SU-DHL-6 (cell line): ENCODE data around the gene EPC1.

Experiments
- H2AFZ ChIP-seq: fragments of 200-600 bp; sonication (generic); 2 replicates; pipeline ENCODE4 v1.6.1; 2014; ENCODE audit warnings: low read depth, mild to moderate bottlenecking, moderate library complexity, mixed read lengths, antibody characterized with exemption, low read length; ENCODE audit not compliant: severe bottlenecking
- H3F3A ChIP-seq: fragments of 200-600 bp; shearing (Covaris generic); 2 replicates; pipeline ENCODE4 v1.6.0; 2016; ENCODE audit warnings: antibody characterized with exemption, mild to moderate bottlenecking; ENCODE audit not compliant: insufficient read depth
- H3K27ac ChIP-seq: fragments of 200-600 bp; sonication (generic); 2 replicates; pipeline ENCODE4 v1.5.1; 2016; ENCODE audit warnings: low read depth, mild to moderate bottlenecking, low read length, moderate library complexity, mixed read lengths
- H3K27me3 ChIP-seq: fragments of 200-600 bp; sonication (generic), shearing (Covaris generic); 2 replicates; pipeline ENCODE4 v1.6.0; 2014; ENCODE audit warnings: mild to moderate bottlenecking, low read length
- H3K36me3 ChIP-seq: fragments of 200-600 bp; sonication (generic); 2 replicates; pipeline ENCODE4 v1.6.1; 2014; ENCODE audit warnings: mild to moderate bottlenecking, low read length, mixed read lengths
- H3K4me2 ChIP-seq: fragments of 300-600, 200-600 bp; shearing (Covaris generic), sonication (generic); 2 replicates; pipeline ENCODE4 v1.6.0; 2014; ENCODE audit warnings: low read length, low read depth, mild to moderate bottlenecking; ENCODE audit not compliant: poor library complexity, severe bottlenecking
- H3K4me3 ChIP-seq: fragments of 200-600 bp; sonication (generic); 2 replicates; pipeline ENCODE4 v1.5.1; 2014; ENCODE audit warnings: antibody characterized with exemption, low read length, mild to moderate bottlenecking, mixed read lengths; ENCODE audit not compliant: insufficient read depth, poor library complexity, severe bottlenecking
- H3K79me2 ChIP-seq: fragments of 200-600 bp; sonication (generic); 2 replicates; pipeline ENCODE4 v1.6.1; 2014; ENCODE audit warnings: mild to moderate bottlenecking, low read length, moderate library complexity; ENCODE audit not compliant: insufficient read depth
- H3K9ac ChIP-seq: fragments of 200-600 bp; sonication (generic); 2 replicates; pipeline ENCODE4 v1.7.0; 2014; ENCODE audit warnings: mild to moderate bottlenecking, low read length
- H3K9me2 ChIP-seq: fragments of 200-600 bp; sonication (generic); replicated peaks from 2 replicates; pipeline ENCODE4 v1.6.1; 2014; ENCODE audit warnings: low read length; ENCODE audit not compliant: insufficient read depth
- H3K9me3 ChIP-seq: fragments of 200-600 bp; sonication (generic); 2 replicates; pipeline ENCODE4 v1.6.1; 2014; ENCODE audit warnings: low read length, mixed read lengths; ENCODE audit not compliant: insufficient read depth
- H4K20me1 ChIP-seq: fragments of 200-600 bp; sonication (generic); 2 replicates; pipeline ENCODE4 v1.6.1; 2014; ENCODE audit warnings: low read depth, mild to moderate bottlenecking, antibody characterized with exemption, low read length, moderate library complexity, mixed read lengths
- CTCF ChIP-seq: fragments of 200-600 bp; sonication (generic); IDR thresholded peaks from one replicate; pipeline ENCODE4 v1.5.1; 2017; ENCODE audit warnings: antibody characterized with exemption, mild to moderate bottlenecking, low read length, moderate library complexity; ENCODE audit not compliant: insufficient read depth, poor library complexity, severe bottlenecking
- EZH2phosphoT487 ChIP-seq: fragments of 200-600 bp; sonication (generic), shearing (Covaris generic); conservative IDR thresholded peaks from 2 replicates; pipeline ENCODE4 v1.6.1; 2018; ENCODE audit warnings: mild to moderate bottlenecking, antibody characterized with exemption, low read length, moderate library complexity, mixed read lengths

Gene EPC1

DNA sequence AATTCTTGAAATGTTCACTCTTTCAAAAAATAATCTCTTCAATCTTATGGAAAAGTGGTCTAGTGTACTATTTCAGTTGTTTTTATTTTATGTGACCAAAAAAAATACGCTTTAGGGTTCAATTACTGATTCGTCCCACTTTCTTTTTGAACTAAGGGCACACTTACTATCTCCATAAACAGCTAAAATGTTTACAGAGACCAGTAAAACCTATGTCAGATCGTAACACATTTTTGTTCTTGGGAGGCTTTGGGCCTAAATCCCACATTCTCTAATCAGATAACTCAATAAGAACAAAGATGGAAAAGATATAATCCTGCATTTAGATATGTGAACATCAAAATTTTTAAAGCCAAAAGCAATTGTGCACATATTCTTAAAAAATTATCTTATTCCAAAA, 29.8 kb upstream of the EPC1 start:
- peaks cover 63% of the 10 kb centered on the region for H3K79me2 ChIP-seq
- peaks cover 20% of the 10 kb centered on the region for H3F3A ChIP-seq
- H3K9ac ChIP-seq, result peak overlapping the region; percentile 55
- H4K20me1 ChIP-seq, result no peaks in the 10 kb centered on the region
- no peaks in the 10 kb centered on the region for H3K27me3 ChIP-seq
- peaks cover 7% of the 10 kb centered on the region; the same call in 1 of the 2 replicates for H3K36me3 ChIP-seq
- peak overlapping the region; percentile 87; the same call in 1 of the 2 replicates for H3K27ac ChIP-seq
- H3K4me3 ChIP-seq, result peak overlapping the region; percentile 64
- no peak for TF ChIP-seq EZH2phosphoT487
- no peak for TF ChIP-seq CTCF
- no peak overlapping the region for H2AFZ ChIP-seq
- peak overlapping the region; percentile 99 for H3K4me2 ChIP-seq
- no peaks in the 10 kb centered on the region for H3K9me3 ChIP-seq
- no peaks in the 10 kb centered on the region for H3K9me2 ChIP-seq

DNA sequence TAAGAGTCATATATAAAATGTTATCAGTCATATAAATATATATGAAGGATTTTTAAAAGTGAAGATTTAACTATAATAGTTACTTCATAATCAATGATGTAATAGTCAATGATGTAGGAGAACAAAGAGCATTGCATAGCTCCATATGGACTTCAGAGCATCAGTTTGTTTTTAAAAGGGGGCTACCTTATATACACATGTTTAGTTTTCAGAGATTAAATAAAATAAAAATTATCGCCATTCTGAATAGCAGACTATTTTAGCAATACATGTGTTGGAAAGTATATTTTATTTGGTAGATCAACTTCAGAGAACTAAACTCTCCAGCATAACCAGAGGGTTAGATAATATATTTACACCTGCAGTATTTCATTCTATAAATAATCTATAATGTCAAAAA, 29.1 kb upstream of the EPC1 start:
- Histone ChIP-seq H4K20me1 (no peaks in the 10 kb centered on the region), H3K4me3 (peak overlapping the region; percentile 64), H3K9me3 (no peaks in the 10 kb centered on the region), H3F3A (peaks cover 20% of the 10 kb centered on the region), H3K27me3 (no peaks in the 10 kb centered on the region), H3K27ac (no peak overlapping the region; the same call in 1 of the 2 replicates), H3K9ac (peak overlapping the region; percentile 55), H3K79me2 (peaks cover 69% of the 10 kb centered on the region), H3K9me2 (no peaks in the 10 kb centered on the region), H2AFZ (no peak overlapping the region), H3K36me3 (peaks cover 7% of the 10 kb centered on the region; the same call in 1 of the 2 replicates), H3K4me2 (peak overlapping the region; percentile 99)
- TF ChIP-seq CTCF, result no peak
- TF ChIP-seq EZH2phosphoT487, result no peak

GRCh38 chr10:32375631-32376030, 28.7 kb upstream of the EPC1 start:
- H3F3A ChIP-seq, result peaks cover 20% of the 10 kb centered on the region
- H3K79me2 ChIP-seq, result peaks cover 74% of the 10 kb centered on the region
- no peaks in the 10 kb centered on the region for H3K9me3 ChIP-seq
- no peak overlapping the region for H3K27ac ChIP-seq
- no peak overlapping the region for H3K9ac ChIP-seq
- H3K9me2 ChIP-seq, result no peaks in the 10 kb centered on the region
- no peaks in the 10 kb centered on the region for H3K27me3 ChIP-seq
- H3K36me3 ChIP-seq, result peaks cover 7% of the 10 kb centered on the region; the same call in 1 of the 2 replicates
- no peaks in the 10 kb centered on the region for H4K20me1 ChIP-seq
- no peak overlapping the region for H2AFZ ChIP-seq
- peak overlapping the region; percentile 64 for H3K4me3 ChIP-seq
- TF ChIP-seq CTCF (no peak), EZH2phosphoT487 (no peak)
- H3K4me2 ChIP-seq, result peak overlapping the region; percentile 99

DNA sequence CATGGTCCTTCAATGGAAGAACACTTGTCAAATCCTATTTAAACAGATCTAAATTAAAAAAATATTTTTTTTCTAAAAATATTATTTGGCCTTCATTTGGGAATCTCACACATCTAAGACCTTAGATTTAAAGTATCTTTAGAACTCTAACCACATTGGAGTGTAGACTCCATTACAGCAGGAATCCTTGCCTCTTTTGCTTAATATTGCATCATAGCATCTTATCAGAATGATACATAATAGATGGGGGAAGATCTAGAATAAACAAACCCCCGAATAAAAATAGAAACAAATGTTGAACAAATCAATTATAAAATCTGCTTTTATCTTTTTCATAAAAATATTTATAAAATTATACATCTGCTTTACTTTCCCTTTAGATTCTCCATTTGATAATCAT, 27.6 kb upstream of the EPC1 start:
- Histone ChIP-seq H3K36me3 (peaks cover 7% of the 10 kb centered on the region; the same call in 1 of the 2 replicates), H4K20me1 (no peaks in the 10 kb centered on the region), H3K4me3 (no peak overlapping the region), H3K4me2 (peak overlapping the region; percentile 99), H3K79me2 (peaks cover 81% of the 10 kb centered on the region), H2AFZ (no peak overlapping the region), H3K27ac (no peak overlapping the region), H3K9ac (no peak overlapping the region), H3K9me3 (no peaks in the 10 kb centered on the region), H3K9me2 (no peaks in the 10 kb centered on the region), H3F3A (peaks cover 11% of the 10 kb centered on the region), H3K27me3 (no peaks in the 10 kb centered on the region)
- no peak for TF ChIP-seq EZH2phosphoT487
- TF ChIP-seq CTCF, result no peak
